Hepatocyte (in vitro differentiated cells): Measurements from ENCODE around the gene KIAA0825.

Experiments
- EZH2 ChIP-seq: fragments of 200-600 bp; sonication (generic); IDR thresholded peaks from 2 replicates; pipeline ENCODE4 v1.6.1; 2016; ENCODE audit warnings: antibody characterized with exemption, mild to moderate bottlenecking, borderline replicate concordance
- TF ChIP-seq, protein P1 (sequence below): fragments of 200-600 bp; sonication (generic); IDR thresholded peaks from 2 replicates; pipeline ENCODE4 v1.5.1; 2016; ENCODE audit warnings: antibody characterized with exemption, mild to moderate bottlenecking; ENCODE audit not compliant: poor library complexity

- no peak for TF ChIP-seq EZH2
- TF ChIP-seq, protein P1, sequence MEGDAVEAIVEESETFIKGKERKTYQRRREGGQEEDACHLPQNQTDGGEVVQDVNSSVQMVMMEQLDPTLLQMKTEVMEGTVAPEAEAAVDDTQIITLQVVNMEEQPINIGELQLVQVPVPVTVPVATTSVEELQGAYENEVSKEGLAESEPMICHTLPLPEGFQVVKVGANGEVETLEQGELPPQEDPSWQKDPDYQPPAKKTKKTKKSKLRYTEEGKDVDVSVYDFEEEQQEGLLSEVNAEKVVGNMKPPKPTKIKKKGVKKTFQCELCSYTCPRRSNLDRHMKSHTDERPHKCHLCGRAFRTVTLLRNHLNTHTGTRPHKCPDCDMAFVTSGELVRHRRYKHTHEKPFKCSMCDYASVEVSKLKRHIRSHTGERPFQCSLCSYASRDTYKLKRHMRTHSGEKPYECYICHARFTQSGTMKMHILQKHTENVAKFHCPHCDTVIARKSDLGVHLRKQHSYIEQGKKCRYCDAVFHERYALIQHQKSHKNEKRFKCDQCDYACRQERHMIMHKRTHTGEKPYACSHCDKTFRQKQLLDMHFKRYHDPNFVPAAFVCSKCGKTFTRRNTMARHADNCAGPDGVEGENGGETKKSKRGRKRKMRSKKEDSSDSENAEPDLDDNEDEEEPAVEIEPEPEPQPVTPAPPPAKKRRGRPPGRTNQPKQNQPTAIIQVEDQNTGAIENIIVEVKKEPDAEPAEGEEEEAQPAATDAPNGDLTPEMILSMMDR = no peak
Measured at GRCh38 chr5:94442991-94443390, 175.4 kb downstream of the KIAA0825 start.
